IPS-18a (cell line): Measurements from ENCODE around the gene SLC8A2.
A peak's percentile ranks its signal among the peaks of the same experiment; 100 is the strongest.

Experiments
- H3K27ac ChIP-seq: one replicate; pipeline ENCODE4 v1.5.1; 2013; ENCODE audit warnings: low read length
- H3K27me3 ChIP-seq: one replicate; pipeline ENCODE4 v1.6.1; 2013; ENCODE audit warnings: mild to moderate bottlenecking, low read length; ENCODE audit not compliant: control insufficient read depth, insufficient read depth
- H3K36me3 ChIP-seq: one replicate; pipeline ENCODE4 v1.6.1; 2013; ENCODE audit warnings: low read depth, low read length; ENCODE audit not compliant: control insufficient read depth
- H3K4me1 ChIP-seq: one replicate; pipeline ENCODE4 v1.6.1; 2013; ENCODE audit warnings: low read depth, low read length; ENCODE audit not compliant: control insufficient read depth
- H3K4me3 ChIP-seq: one replicate; pipeline ENCODE4 v1.5.1; 2013; ENCODE audit warnings: low read length
- H3K9ac ChIP-seq: one replicate; pipeline ENCODE4 v1.6.1; 2013; ENCODE audit warnings: mild to moderate bottlenecking, low read length, moderate library complexity
- H3K9me3 ChIP-seq: one replicate; pipeline ENCODE4 v1.6.1; 2013; ENCODE audit warnings: low read depth, low read length; ENCODE audit not compliant: control insufficient read depth

SLC8A2 gene

DNA sequence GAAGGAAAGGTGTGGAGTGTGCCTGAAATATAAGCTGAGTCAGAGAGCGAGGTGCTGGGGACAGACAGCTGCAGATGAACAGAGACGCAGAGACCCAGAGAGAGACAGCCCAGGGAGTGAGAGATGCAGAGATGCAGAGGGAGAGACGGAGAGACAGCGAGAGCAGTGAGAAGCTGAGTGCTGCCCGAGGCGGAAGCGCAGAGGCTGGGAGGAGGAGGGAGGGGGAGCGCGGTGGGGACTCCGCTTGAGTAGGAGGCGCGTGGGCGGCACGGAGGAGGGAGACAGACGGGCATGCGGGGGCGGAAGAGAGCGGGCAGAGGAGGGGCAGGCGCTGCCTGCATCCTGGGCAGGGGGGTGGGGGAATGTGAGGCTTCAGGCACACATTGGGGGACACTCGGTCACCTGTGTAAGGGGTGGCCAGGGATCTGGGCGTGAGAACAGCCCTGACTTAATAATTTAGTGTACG lies 25.7 kb downstream of the SLC8A2 start:
- H3K4me1 ChIP-seq, result peaks cover 18% of the 10 kb centered on the region
- H3K36me3 ChIP-seq, result no peaks in the 10 kb centered on the region
- no peak overlapping the region for H3K27ac ChIP-seq
- H3K4me3 ChIP-seq, result peak overlapping the region; percentile 69
- H3K27me3 ChIP-seq, result peaks cover 38% of the 10 kb centered on the region
- H3K9ac ChIP-seq, result no peak overlapping the region
- H3K9me3 ChIP-seq, result no peaks in the 10 kb centered on the region

DNA sequence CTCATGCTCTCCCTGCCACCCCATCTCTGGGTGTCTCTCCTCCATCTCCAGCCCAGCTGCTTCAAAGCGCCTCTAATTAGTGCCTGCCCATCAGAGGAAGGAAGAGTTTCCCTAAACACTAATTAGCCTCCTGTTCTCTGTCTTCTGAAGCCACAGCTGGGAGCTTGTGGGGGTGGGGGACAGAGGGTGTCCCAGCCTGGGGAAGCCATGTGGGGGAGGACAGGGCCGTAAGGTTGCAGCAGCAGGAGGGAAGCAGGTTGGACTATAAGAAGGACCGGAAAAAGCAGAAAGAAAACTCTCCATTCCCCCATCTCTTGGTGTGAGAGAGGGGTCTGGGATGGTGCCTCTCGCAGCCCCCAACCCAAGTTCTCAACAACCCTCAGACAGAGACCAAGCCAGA lies 26.2 kb downstream of the SLC8A2 start:
- H3K9me3 ChIP-seq, result no peaks in the 10 kb centered on the region
- no peaks in the 10 kb centered on the region for H3K36me3 ChIP-seq
- peaks cover 38% of the 10 kb centered on the region for H3K27me3 ChIP-seq
- peaks cover 18% of the 10 kb centered on the region for H3K4me1 ChIP-seq
- peak overlapping the region; percentile 1 for H3K4me3 ChIP-seq
- no peak overlapping the region for H3K9ac ChIP-seq
- no peak overlapping the region for H3K27ac ChIP-seq

DNA sequence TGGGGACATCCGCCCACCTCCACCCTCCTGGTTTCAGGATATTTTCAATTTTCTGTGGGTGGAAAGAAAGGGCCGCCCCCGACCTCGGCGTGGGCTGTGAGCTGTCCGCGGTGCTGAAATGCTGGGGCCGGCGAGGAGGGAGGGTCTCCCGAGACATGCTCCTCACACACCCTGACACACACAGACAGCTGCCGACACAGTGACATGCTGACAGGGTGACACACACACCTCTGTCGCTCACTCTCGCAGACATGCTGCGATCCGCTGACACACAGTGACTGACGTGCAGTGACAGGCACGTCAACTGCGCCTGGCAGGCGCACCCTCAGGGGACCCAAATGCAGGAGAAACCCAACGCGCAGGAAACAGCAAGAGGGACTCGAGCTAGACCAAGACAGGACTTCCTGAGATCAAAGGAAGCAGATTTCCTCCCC lies 27.3 kb downstream of the SLC8A2 start:
- H3K4me3 ChIP-seq, result no peak overlapping the region

DNA sequence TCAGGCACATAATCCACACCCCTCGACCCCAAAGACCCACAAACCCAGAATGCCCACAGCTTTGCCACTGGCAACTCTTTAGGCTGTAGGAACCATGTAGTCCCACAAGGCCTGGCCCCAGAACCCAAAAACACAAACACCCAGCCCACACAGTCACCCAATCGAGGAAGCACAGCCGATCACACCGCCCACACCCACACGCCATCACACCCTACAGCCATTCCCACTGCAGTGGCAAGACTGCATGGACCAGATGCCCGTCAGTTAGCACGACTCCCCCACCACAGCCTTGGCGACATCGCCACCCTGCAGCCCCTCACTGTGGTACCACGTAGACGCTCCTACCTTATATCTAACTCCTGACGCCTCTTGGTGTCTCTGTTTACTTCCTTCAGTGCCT lies 28.4 kb downstream of the SLC8A2 start:
- H3K27me3 ChIP-seq, result peaks cover 31% of the 10 kb centered on the region
- no peaks in the 10 kb centered on the region for H3K36me3 ChIP-seq
- no peak overlapping the region for H3K27ac ChIP-seq

More for the DNA sequence above, 27.3 kb downstream of the SLC8A2 start:
- Histone ChIP-seq H3K4me1 (peaks cover 18% of the 10 kb centered on the region), H3K9me3 (no peaks in the 10 kb centered on the region), H3K27me3 (peaks cover 38% of the 10 kb centered on the region), H3K9ac (no peak overlapping the region), H3K27ac (no peak overlapping the region), H3K36me3 (no peaks in the 10 kb centered on the region)

DNA sequence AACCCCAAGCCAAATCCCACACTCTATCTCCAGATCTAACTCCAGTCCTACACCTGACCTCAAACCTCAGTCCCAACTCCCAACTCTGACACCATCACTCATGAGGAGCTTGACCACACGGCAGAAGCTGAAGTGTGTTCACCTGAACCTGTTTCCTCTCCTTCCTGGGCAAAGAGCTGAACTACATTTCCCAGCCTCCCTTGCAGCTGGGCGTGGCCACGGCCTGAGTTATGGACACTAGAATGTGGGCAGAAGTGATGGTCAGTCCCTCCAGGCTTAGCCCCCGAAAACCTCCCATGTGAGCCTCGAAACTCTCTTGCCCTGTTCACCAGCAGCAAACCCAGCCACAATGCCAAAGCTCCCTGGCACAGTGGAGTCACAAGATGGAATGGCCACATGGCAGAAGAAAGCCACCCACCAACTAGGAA lies 32.9 kb downstream of the SLC8A2 start:
- no peaks in the 10 kb centered on the region for H3K36me3 ChIP-seq
- no peak overlapping the region for H3K27ac ChIP-seq
- H3K27me3 ChIP-seq, result no peaks in the 10 kb centered on the region
- H3K9me3 ChIP-seq, result no peaks in the 10 kb centered on the region
- H3K4me1 ChIP-seq, result no peaks in the 10 kb centered on the region
- no peak overlapping the region for H3K4me3 ChIP-seq
- H3K9ac ChIP-seq, result no peak overlapping the region

More for the DNA sequence above, 28.4 kb downstream of the SLC8A2 start:
- Histone ChIP-seq H3K4me1 (peaks cover 11% of the 10 kb centered on the region), H3K9me3 (no peaks in the 10 kb centered on the region), H3K9ac (no peak overlapping the region), H3K4me3 (no peak overlapping the region)

DNA sequence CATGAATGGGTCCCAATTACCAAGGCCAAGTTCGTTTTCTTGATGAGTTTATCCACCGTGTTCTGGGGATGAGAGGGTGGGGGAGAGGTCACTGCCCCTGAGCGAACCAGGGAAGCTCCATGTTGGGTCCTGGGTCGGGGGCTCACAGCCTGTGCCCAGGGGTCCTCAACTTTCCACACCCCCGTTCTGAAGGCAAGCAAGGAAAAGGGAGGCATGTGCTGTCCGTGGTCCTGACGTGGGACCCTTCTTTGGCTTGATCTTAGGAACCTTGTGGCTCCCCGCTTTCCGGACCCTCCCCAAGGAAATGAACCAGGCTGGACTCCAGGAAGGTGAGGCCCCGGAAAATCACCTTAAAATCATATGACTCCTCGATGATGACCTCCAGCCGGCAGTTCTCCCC lies 34.2 kb downstream of the SLC8A2 start:
- Histone ChIP-seq H3K27ac (no peak overlapping the region), H3K9ac (no peak overlapping the region), H3K27me3 (no peaks in the 10 kb centered on the region), H3K9me3 (no peaks in the 10 kb centered on the region), H3K4me1 (no peaks in the 10 kb centered on the region), H3K4me3 (no peak overlapping the region), H3K36me3 (no peaks in the 10 kb centered on the region)

DNA sequence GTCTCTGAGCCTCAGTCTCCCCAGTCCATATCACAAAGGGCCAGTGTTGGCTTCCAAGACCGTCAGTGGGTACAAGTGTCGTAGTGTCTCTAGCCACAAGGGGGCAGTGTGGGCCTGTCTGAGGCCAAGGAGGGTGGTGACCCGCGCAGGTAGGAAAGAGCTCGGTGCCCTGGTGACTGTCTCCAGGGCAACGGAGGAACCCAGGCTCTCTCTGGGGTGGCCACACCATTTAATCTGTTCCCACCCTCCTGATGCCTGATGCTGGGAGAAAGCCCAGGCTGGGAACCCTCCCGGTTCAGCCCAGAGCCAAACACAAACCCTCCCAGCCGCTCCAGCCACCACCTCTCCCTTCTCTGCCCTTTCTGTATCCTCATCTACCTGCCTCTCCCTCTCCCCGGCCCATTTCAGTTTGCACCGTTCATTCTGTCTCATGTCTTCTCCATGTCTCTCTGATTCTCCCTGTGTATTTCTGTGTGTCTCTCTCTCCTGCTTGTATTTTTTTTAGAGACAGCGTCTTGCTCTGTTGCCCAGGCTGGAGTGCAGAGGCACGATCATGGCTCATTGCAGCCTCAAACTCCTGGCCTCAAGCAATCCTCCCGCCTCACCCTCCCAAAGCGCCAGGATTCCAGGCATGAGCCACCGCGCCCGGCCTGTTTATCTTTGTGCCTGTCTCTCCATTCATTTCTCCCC lies 34.8 kb downstream of the SLC8A2 start:
- no peaks in the 10 kb centered on the region for H3K27me3 ChIP-seq
- no peak overlapping the region for H3K4me3 ChIP-seq
- H3K9ac ChIP-seq, result no peak overlapping the region
- H3K27ac ChIP-seq, result no peak overlapping the region
- no peaks in the 10 kb centered on the region for H3K9me3 ChIP-seq
- H3K4me1 ChIP-seq, result no peaks in the 10 kb centered on the region
- no peaks in the 10 kb centered on the region for H3K36me3 ChIP-seq

DNA sequence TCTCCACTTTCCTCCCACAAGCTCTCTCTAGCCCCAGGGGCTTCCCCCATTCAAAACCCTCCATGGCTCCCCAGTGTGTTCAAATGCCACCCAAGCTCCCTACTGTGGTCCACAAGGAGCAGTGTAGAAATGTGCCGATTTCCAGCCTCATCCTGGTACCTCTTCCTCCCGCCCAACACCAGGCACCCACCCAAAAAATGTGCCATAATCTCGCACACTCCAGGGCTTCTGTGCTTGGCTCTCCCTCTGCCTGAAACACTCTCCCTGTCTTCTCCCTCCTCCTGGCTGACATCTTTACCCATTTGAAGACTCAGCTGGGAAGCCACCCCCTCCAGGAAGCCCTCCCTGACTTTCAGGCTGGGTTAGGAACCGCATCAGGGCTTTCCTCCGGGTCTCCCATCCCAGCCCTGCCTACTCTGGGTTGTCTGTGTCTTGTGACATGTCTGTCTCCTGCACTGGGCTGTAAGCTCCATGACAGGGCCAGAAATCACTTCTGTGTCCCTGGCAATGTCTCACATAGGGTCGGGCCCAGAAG lies 35.7 kb downstream of the SLC8A2 start:
- Histone ChIP-seq H3K4me1 (no peaks in the 10 kb centered on the region), H3K27me3 (no peaks in the 10 kb centered on the region), H3K4me3 (no peak overlapping the region), H3K9ac (no peak overlapping the region), H3K36me3 (no peaks in the 10 kb centered on the region), H3K27ac (no peak overlapping the region), H3K9me3 (no peaks in the 10 kb centered on the region)

DNA sequence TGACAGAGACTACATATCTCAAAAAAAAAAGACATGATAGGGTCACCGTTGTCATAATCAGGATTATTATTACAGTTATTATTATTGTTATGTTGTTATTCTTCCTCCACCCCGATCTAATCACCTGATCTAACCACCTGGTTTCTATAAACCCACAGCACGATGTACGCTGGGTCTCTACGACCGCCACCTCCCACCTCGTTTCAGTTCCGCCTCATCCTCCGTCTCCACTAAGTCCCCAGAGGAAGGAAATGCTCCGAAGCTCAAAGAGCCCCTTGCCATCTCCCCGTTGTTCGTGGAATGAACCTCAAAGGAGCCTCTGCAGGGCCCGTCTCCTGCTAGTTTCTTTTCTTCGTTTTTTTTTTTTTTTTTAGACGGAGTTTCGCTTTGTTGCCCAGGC lies 36.5 kb downstream of the SLC8A2 start:
- H3K9me3 ChIP-seq, result no peaks in the 10 kb centered on the region
- H3K4me1 ChIP-seq, result no peaks in the 10 kb centered on the region
- no peak overlapping the region for H3K27ac ChIP-seq
- H3K27me3 ChIP-seq, result peaks cover 6% of the 10 kb centered on the region
- no peak overlapping the region for H3K4me3 ChIP-seq
- no peaks in the 10 kb centered on the region for H3K36me3 ChIP-seq
- no peak overlapping the region for H3K9ac ChIP-seq

DNA sequence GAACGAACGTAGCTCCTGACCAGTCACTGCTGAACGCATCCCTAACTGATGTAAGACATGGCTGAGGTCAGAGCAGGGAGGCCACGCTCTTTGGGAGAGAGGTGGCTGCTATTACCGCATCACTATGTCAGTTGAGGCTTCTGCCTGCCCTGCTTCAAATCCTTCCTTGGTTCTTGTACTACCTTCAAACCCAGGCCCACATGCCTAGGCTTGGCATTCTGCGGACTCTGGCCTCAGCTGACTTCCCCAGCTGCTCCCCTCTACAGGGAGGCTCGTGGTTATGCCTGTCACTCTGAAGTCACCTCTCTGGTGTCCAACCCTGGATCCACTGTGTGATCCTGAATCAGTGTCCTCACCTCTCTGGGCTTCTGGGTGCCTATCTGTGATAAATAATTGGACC lies 37.6 kb downstream of the SLC8A2 start:
- H3K36me3 ChIP-seq, result no peaks in the 10 kb centered on the region
- no peak overlapping the region for H3K9ac ChIP-seq
- H3K9me3 ChIP-seq, result no peaks in the 10 kb centered on the region
- peaks cover 16% of the 10 kb centered on the region for H3K27me3 ChIP-seq
- no peak overlapping the region for H3K4me3 ChIP-seq
- H3K27ac ChIP-seq, result no peak overlapping the region
- H3K4me1 ChIP-seq, result no peaks in the 10 kb centered on the region

DNA sequence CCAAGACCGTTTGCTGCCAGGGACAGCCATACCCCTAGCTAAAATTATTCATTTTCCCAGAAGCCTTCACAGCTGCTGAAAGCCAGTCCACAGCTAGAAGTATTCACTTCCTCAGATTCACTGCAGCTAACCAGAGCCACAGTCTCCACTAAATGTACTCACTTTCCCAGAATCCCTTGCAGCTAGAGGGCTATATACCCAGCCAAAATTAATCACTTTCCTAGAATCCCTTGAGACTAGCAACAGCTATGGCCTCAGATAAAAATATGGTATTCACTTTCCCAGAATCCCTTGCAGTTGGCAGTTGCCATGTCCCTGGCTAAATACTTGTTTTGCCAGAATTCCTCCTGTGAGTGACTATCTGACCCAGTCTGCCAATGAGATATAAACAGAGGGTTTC lies 38.6 kb downstream of the SLC8A2 start:
- H3K27me3 ChIP-seq, result peaks cover 18% of the 10 kb centered on the region
- H3K27ac ChIP-seq, result no peak overlapping the region
- no peaks in the 10 kb centered on the region for H3K4me1 ChIP-seq
- no peak overlapping the region for H3K9ac ChIP-seq
- no peaks in the 10 kb centered on the region for H3K9me3 ChIP-seq
- no peak overlapping the region for H3K4me3 ChIP-seq
- no peaks in the 10 kb centered on the region for H3K36me3 ChIP-seq

DNA sequence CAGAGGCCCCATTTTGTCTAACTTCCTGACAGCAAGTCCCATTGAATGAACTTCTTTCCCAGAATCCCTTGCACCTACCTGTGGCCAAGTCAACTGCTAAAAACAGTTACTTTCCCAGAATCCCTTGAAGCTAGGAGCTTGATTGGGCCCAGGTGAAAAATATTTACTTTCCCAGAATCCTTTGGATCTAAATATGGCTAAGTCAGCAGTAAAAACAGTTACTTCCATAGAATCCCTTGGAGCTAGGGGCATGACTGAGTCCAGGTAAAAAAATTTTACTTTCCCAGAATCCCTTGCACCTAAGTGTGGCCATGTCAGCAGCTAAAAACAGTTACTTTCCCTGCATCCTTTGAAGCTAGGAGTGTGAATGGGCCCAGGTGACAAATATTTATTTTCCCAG lies 39.2 kb downstream of the SLC8A2 start:
- H3K4me3 ChIP-seq, result no peak overlapping the region
- peaks cover 18% of the 10 kb centered on the region for H3K27me3 ChIP-seq
- H3K4me1 ChIP-seq, result peaks cover 4% of the 10 kb centered on the region
- no peaks in the 10 kb centered on the region for H3K36me3 ChIP-seq
- H3K9ac ChIP-seq, result no peak overlapping the region
- H3K9me3 ChIP-seq, result no peaks in the 10 kb centered on the region
- no peak overlapping the region for H3K27ac ChIP-seq
